Uterus (tissue), 2 donors: ENCODE data around the gene MRPL52.

Experiments used
- CTCF ChIP-seq, 4 experiments: fragments of 200-600 bp in 2 of 4; fragments of 450-650 bp in 2 of 4; sonication (generic) in 2 of 4; IDR thresholded peaks; one replicate each; pipeline ENCODE4 v1.5.1; 2016 to 2019; ENCODE audit warnings: antibody characterized with exemption in 4 of 4, mild to moderate bottlenecking in 2 of 4, moderate library complexity in 1 of 4
- POLR2A ChIP-seq, 2 donors: fragments of 450-650 bp; IDR thresholded peaks; one replicate each; pipeline ENCODE4 v1.6.1; 2016; ENCODE audit warnings: antibody characterized with exemption in 2 of 2, mild to moderate bottlenecking in 1 of 2, moderate library complexity in 1 of 2

GRCh38 chr14:22875748-22876319 lies 46.1 kb downstream of the MRPL52 start:
- no peak for TF ChIP-seq POLR2A (IDR thresholded peaks at IDR 0.05)
- no peak for TF ChIP-seq CTCF (IDR thresholded peaks at IDR 0.05)
